ENCODE data around the gene WASF3.

DNA sequence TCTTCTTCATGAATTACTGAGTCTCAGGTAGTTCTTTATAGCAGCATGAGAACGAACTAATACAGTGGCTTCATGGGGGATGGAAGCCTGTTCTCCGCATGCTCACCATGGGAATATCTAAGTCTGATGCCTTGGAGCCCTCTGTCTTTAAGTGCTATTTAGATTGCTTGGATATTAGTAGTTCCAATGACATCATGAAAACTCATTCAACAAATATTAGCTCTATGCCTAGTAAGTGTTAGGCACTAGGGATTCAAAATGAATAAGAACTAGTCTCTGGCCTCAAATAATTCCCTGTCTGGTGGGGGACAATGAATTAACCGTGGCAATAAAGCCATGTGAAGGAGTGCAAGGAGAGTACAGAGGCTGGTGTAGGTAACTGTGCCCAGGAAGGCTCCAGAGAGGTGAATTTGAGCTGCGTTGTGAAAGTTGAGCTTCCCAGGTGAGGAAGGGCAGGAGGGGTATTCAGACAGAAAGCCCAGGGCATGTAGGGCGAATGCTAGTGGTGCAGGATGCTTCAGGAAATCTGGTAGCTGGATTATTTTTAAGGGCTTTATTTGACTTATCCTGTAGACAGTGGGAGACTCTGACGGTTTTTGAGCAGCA, 6.1 kb upstream of the WASF3 start:
- TF ChIP-seq, protein P1, sequence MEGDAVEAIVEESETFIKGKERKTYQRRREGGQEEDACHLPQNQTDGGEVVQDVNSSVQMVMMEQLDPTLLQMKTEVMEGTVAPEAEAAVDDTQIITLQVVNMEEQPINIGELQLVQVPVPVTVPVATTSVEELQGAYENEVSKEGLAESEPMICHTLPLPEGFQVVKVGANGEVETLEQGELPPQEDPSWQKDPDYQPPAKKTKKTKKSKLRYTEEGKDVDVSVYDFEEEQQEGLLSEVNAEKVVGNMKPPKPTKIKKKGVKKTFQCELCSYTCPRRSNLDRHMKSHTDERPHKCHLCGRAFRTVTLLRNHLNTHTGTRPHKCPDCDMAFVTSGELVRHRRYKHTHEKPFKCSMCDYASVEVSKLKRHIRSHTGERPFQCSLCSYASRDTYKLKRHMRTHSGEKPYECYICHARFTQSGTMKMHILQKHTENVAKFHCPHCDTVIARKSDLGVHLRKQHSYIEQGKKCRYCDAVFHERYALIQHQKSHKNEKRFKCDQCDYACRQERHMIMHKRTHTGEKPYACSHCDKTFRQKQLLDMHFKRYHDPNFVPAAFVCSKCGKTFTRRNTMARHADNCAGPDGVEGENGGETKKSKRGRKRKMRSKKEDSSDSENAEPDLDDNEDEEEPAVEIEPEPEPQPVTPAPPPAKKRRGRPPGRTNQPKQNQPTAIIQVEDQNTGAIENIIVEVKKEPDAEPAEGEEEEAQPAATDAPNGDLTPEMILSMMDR (IDR thresholded peaks at IDR 0.05; ENCODE audit: borderline replicate concordance, extremely low read depth, low read length, poor library complexity, severe bottlenecking), result no peak
- no peak for TF ChIP-seq EZH2 (IDR thresholded peaks at IDR 0.05; ENCODE audit: borderline replicate concordance, low read depth, low read length, severe bottlenecking)

Data from DND-41 (cell line).